Suppressor macrophage treated with lipopolysaccharide for 4 hours (primary cell): Measurements from ENCODE around the gene IQSEC1.

Source experiments
- DNase-seq: peaks from one replicate; pipeline ENCODE4 v3.0.0-alpha.2; 2020

The IQSEC1 gene

GRCh38 chr3:12948891-12949711, 124.1 kb downstream of the IQSEC1 start:
- peak; percentile 39 for DNase-seq

- DNase-seq = no peak
Measured at GRCh38 chr3:12948371-12948770, 124.9 kb downstream of the IQSEC1 start.

- no peak for DNase-seq
Measured at GRCh38 chr3:12947504-12948369, 125.5 kb downstream of the IQSEC1 start.

GRCh38 chr3:12946649-12947316, 126.4 kb downstream of the IQSEC1 start:
- DNase-seq = no peak

- DNase-seq = no peak
Measured at GRCh38 chr3:12946251-12946648, 127.0 kb downstream of the IQSEC1 start.

GRCh38 chr3:12944849-12945248, 128.4 kb downstream of the IQSEC1 start:
- no peak for DNase-seq

- no peak for DNase-seq
Measured at GRCh38 chr3:12944413-12944812, 128.8 kb downstream of the IQSEC1 start.

- DNase-seq = no peak
Measured at GRCh38 chr3:12943124-12944021, 129.9 kb downstream of the IQSEC1 start.

GRCh38 chr3:12941495-12942023, 131.7 kb downstream of the IQSEC1 start:
- no peak for DNase-seq

GRCh38 chr3:12940854-12941253, 132.4 kb downstream of the IQSEC1 start:
- no peak for DNase-seq

GRCh38 chr3:12939137-12939536, 134.1 kb downstream of the IQSEC1 start:
- DNase-seq = no peak

GRCh38 chr3:12938258-12938711, 134.9 kb downstream of the IQSEC1 start:
- no peak for DNase-seq

GRCh38 chr3:12935861-12936830, 137.1 kb downstream of the IQSEC1 start:
- DNase-seq = no peak

GRCh38 chr3:12935023-12935860, 138.0 kb downstream of the IQSEC1 start:
- peak; percentile 27 for DNase-seq

- no peak for DNase-seq
Measured at GRCh38 chr3:12934431-12934830, 138.8 kb downstream of the IQSEC1 start.

- no peak for DNase-seq
Measured at GRCh38 chr3:12933901-12934300, 139.3 kb downstream of the IQSEC1 start.

GRCh38 chr3:12932754-12933153, 140.5 kb downstream of the IQSEC1 start:
- no peak for DNase-seq

- no peak for DNase-seq
Measured at GRCh38 chr3:12932347-12932746, 140.9 kb downstream of the IQSEC1 start.

GRCh38 chr3:12931273-12931905, 141.8 kb downstream of the IQSEC1 start:
- no peak for DNase-seq
